Endothelial cell of umbilical vein (primary cell): ENCODE measurements around the gene SAV1. TPM values are rescaled to one million over a fixed set of nuclear protein-coding genes. Genes with fewer than 3 reads are reported as not detected.

Experiments
- BruUV-seq: library from RNA; stranded (reverse); fragments of 400-500 nt; replicated peaks from 2 replicates; lab custom pipeline; 2021; lab: Mats Ljungman, UMichigan
- CTCF ChIA-PET: fragments of 300-600, 350-600 bp; sonication (Branson Sonifier 250); formaldehyde crosslinking; loops from one replicate; lab custom pipeline; 2021; ENCODE audit warnings: antibody characterized with exemption, inconsistent platforms; lab: Charles Lee
- POLR2A ChIA-PET: fragments of 300-600, 350-600 bp; sonication (Branson Sonifier 250); formaldehyde crosslinking; loops from one replicate; lab custom pipeline; 2021; ENCODE audit warnings: antibody characterized with exemption, inconsistent platforms; lab: Charles Lee
- DNase-seq: peaks from one replicate; pipeline ENCODE4 v3.0.0-alpha.2; 2011; ENCODE audit warnings: low read depth, low spot score
- FAIRE-seq: peaks from 2 replicates; lab custom pipeline; 2011; peaks lifted over from hg19 to GRCh38; lab: Jason Lieb, UNC
- H2AFZ ChIP-seq: 2 replicates; pipeline ENCODE4 v1.6.0; 2012; ENCODE audit warnings: low read depth, low read length, control low read depth, inconsistent platforms
- H3K27ac ChIP-seq: 2 replicates; pipeline ENCODE4 v1.5.1; 2011; ENCODE audit warnings: low read depth, mild to moderate bottlenecking, control low read depth, low read length, moderate library complexity; ENCODE audit not compliant: insufficient read depth
- H3K27me3 ChIP-seq, 2 experiments: 2 replicates each; pipeline versions ENCODE4 v1.6.0 to v1.6.1; 2011; ENCODE audit warnings: low read length in 2 of 2, mixed read lengths in 1 of 2; ENCODE audit not compliant: control insufficient read depth in 2 of 2, insufficient read depth in 2 of 2
- H3K36me3 ChIP-seq, 2 experiments: 2 replicates in 1 of 2; 3 replicates in 1 of 2; pipeline ENCODE4 v1.5.1; 2011; ENCODE audit warnings: low read length in 2 of 2, mild to moderate bottlenecking in 1 of 2, moderate library complexity in 1 of 2; ENCODE audit not compliant: control insufficient read depth in 2 of 2, insufficient read depth in 2 of 2; ENCODE audit errors: extremely low read depth in 1 of 2
- H3K4me1 ChIP-seq: 3 replicates; pipeline ENCODE4 v1.5.1; 2011; ENCODE audit warnings: mild to moderate bottlenecking, low read length; ENCODE audit not compliant: control insufficient read depth, insufficient read depth; ENCODE audit errors: extremely low read depth
- H3K4me2 ChIP-seq: 2 replicates; pipeline ENCODE4 v1.6.1; 2011; ENCODE audit warnings: low read length, control low read depth, mixed read lengths; ENCODE audit not compliant: insufficient read depth
- H3K4me3 ChIP-seq, 3 experiments: fragments of 200-600 bp in 1 of 3; sonication (generic), shearing (Covaris generic) in 1 of 3; replicated peaks in 1 of 3; 2 replicates each; pipeline ENCODE4 v1.5.1; 2011 to 2016; ENCODE audit warnings: control low read depth in 3 of 3, low read length in 3 of 3, mild to moderate bottlenecking in 2 of 3, inconsistent platforms in 1 of 3, low read depth in 1 of 3, moderate library complexity in 1 of 3; ENCODE audit not compliant: insufficient read depth in 1 of 3
- H3K79me2 ChIP-seq: 2 replicates; pipeline ENCODE4 v1.6.0; 2012; ENCODE audit warnings: low read length, inconsistent platforms; ENCODE audit not compliant: control insufficient read depth, insufficient read depth
- H3K9ac ChIP-seq: replicated peaks from 2 replicates; pipeline ENCODE3; 2011; ENCODE audit warnings: low read length, control low read depth; ENCODE audit not compliant: insufficient read depth; ENCODE audit errors: extremely low read depth
- H3K9me1 ChIP-seq: replicated peaks from 3 replicates; pipeline ENCODE4 v1.6.0; 2011; ENCODE audit warnings: mild to moderate bottlenecking, low read length; ENCODE audit not compliant: control insufficient read depth, insufficient read depth; ENCODE audit errors: extremely low read depth
- H3K9me3 ChIP-seq: replicated peaks from 2 replicates; pipeline ENCODE4 v1.5.1; 2012; ENCODE audit warnings: low read length, inconsistent platforms; ENCODE audit not compliant: control insufficient read depth, insufficient read depth
- H4K20me1 ChIP-seq: replicated peaks from 2 replicates; pipeline ENCODE3; 2011; ENCODE audit warnings: mild to moderate bottlenecking, low read length; ENCODE audit not compliant: control insufficient read depth, insufficient read depth; ENCODE audit errors: extremely low read depth
- CTCF ChIP-seq, 2 donors: IDR thresholded peaks; 1 replicate in 1 of 2; 2 replicates in 1 of 2; pipeline ENCODE4 v1.5.1; 2011; ENCODE audit warnings: low read length in 2 of 2, mild to moderate bottlenecking in 2 of 2, moderate library complexity in 2 of 2, control low read depth in 1 of 2, inconsistent platforms in 1 of 2, low read depth in 1 of 2; ENCODE audit not compliant: insufficient read depth in 1 of 2; ENCODE audit errors: extremely low read depth in 1 of 2
- GATA2 ChIP-seq: IDR thresholded peaks from 2 replicates; pipeline ENCODE4 v1.7.0; 2011; ENCODE audit warnings: low read depth, mild to moderate bottlenecking, moderate library complexity, mixed read lengths, low read length; ENCODE audit not compliant: insufficient read length, insufficient read depth
- JUN ChIP-seq: IDR thresholded peaks from 2 replicates; pipeline ENCODE4 v1.6.1; 2011; ENCODE audit warnings: borderline replicate concordance, low read depth; ENCODE audit not compliant: insufficient read length, insufficient read depth
- MYC ChIP-seq: IDR thresholded peaks from one replicate; pipeline ENCODE4 v1.6.1; 2011; ENCODE audit warnings: mild to moderate bottlenecking, low read depth, low read length
- POLR2A ChIP-seq: IDR thresholded peaks from 2 replicates; pipeline ENCODE4 v1.6.1; 2012; ENCODE audit warnings: low read depth, mild to moderate bottlenecking, control low read depth, low read length
- POLR2AphosphoS5 ChIP-seq: IDR thresholded peaks from 2 replicates; pipeline ENCODE4 v1.6.1; 2012; ENCODE audit warnings: low read depth, mild to moderate bottlenecking, control low read depth, low read length, moderate library complexity; ENCODE audit not compliant: insufficient read depth
- dilution Hi-C: fragments of 300-500 bp; cut with MboI; formaldehyde crosslinking; loops from one replicate; pipeline ENCODE4 v1.15.0; 2019; ENCODE audit warnings: low sequenced_read_pairs; ENCODE audit not compliant: extremely low pct_ligation_motif_present
- intact Hi-C: fragments of 100-400 bp; cut with micrococcal nuclease; formaldehyde crosslinking; loops from one replicate; pipeline ENCODE4 v1.10.0; 2022
- polyA plus RNA-seq, 4 experiments: library from polyadenylated mRNA; depleted of rRNA in 3 of 4; stranded (reverse) in 3 of 4; unstranded in 1 of 4; fragments of >200 nt; gene quantifications; 2 replicates each; pipeline versions ENCODE4 v1.2.1 to v1.2.3, GENCODE V29; 2011 to 2012; ENCODE audit warnings: missing spikeins in 1 of 4
- total RNA-seq: library from RNA; stranded (reverse); gene quantifications from 2 replicates; pipeline ENCODE4 v1.2.3, GENCODE V29; 2021

The SAV1 gene
- total and polyA plus RNA-seq, 2 donors (not counting 3 experiments of a cell fraction or from before 2014, with no cell fraction given): 7.1 to 31.0 TPM

GRCh38 chr14:50619569-50620141 lies 48.5 kb downstream of the SAV1 start:
- H3K9ac ChIP-seq: no peak overlapping the region
- H3K9me3 ChIP-seq: no peaks in the 10 kb centered on the region
- H2AFZ ChIP-seq: no peak overlapping the region
- H4K20me1 ChIP-seq: no peaks in the 10 kb centered on the region
- POLR2A ChIA-PET: no interaction called here
- H3K4me2 ChIP-seq: no peak overlapping the region
- no peak overlapping the region for H3K27ac ChIP-seq
- intact Hi-C loops: loop anchor here (1.0 to 5.0 kb wide), 3 partner anchors 48 to 156 kb away; partner anchors contain the start of gene SAV1
- BruUV-seq: no TSS peak
- H3K9me1 ChIP-seq: no peaks in the 10 kb centered on the region
- peak; percentile 70 for DNase-seq
- dilution Hi-C loops: no loop called here
- H3K36me3 ChIP-seq: no peaks in the 10 kb centered on the region
- no peak overlapping the region for H3K4me3 ChIP-seq
- peak; percentile 78 for FAIRE-seq
- H3K27me3 ChIP-seq: no peaks in the 10 kb centered on the region
- CTCF ChIA-PET: interaction anchor here (0.6 to 3.4 kb wide), 21 partner anchors 9 to 241 kb away, joined by 3 to 62 read pairs (median 3); partner anchors contain the start of gene ATL1
- TF ChIP-seq POLR2A (no peak), CTCF (IDR thresholded peaks at IDR 0.05; ENCODE audit: extremely low read depth in 1 of 2, insufficient read depth in 1 of 2, low read depth in 1 of 2, low read length in 2 of 2) (peak; percentile 37 to 42)
- H3K79me2 ChIP-seq: no peaks in the 10 kb centered on the region
- peaks cover 5% of the 10 kb centered on the region for H3K4me1 ChIP-seq

GRCh38 chr14:50616275-50616674 lies 51.8 kb downstream of the SAV1 start:
- dilution Hi-C loops (no loop called here), intact Hi-C loops (loop anchor here (5.0 kb wide), 1 partner anchor 51 kb away; the partner anchor contains the start of gene SAV1)
- no peaks in the 10 kb centered on the region for H3K36me3 ChIP-seq
- H3K79me2 ChIP-seq: no peaks in the 10 kb centered on the region
- H3K27ac ChIP-seq: no peak overlapping the region
- no peak overlapping the region for H2AFZ ChIP-seq
- H3K4me3 ChIP-seq: no peak overlapping the region
- no peak overlapping the region for H3K9ac ChIP-seq
- FAIRE-seq (no peak), DNase-seq (no peak)
- no peak for TF ChIP-seq MYC
- no peak for TF ChIP-seq POLR2AphosphoS5
- TF ChIP-seq CTCF (IDR thresholded peaks at IDR 0.05; ENCODE audit: extremely low read depth in 1 of 2, insufficient read depth in 1 of 2, low read depth in 1 of 2, low read length in 2 of 2): no peak
- no peak for TF ChIP-seq POLR2A
- TF ChIP-seq JUN: no peak
- TF ChIP-seq GATA2: no peak
- CTCF ChIA-PET: interaction anchor here (0.9 to 3.6 kb wide), 12 partner anchors 8 to 244 kb away, joined by 3 to 19 read pairs (median 4); no protein-coding TSS in a partner anchor
- no peaks in the 10 kb centered on the region for H4K20me1 ChIP-seq
- no peaks in the 10 kb centered on the region for H3K27me3 ChIP-seq
- BruUV-seq: no TSS peak
- peaks cover 5% of the 10 kb centered on the region for H3K4me1 ChIP-seq
- H3K9me1 ChIP-seq: no peaks in the 10 kb centered on the region
- POLR2A ChIA-PET: interaction anchor here (0.7 kb wide), 1 partner anchor 15 kb away, joined by 4 read pairs; no protein-coding TSS in a partner anchor
- H3K9me3 ChIP-seq: no peaks in the 10 kb centered on the region
- no peak overlapping the region for H3K4me2 ChIP-seq
